ENCODE results near the gene PHLDA3.

GRCh38 chr1:201468501-201468843, 516 bp downstream of the PHLDA3 start:
- no peak for TF ChIP-seq CTCF (IDR thresholded peaks at IDR 0.05; ENCODE audit: low read depth, low read length, poor library complexity, severe bottlenecking)
- TF ChIP-seq EZH2phosphoT487 (IDR thresholded peaks at IDR 0.05; ENCODE audit: borderline replicate concordance, low read length) = no peak

Data from DOHH2 (cell line).